Inflammatory macrophage treated with lipopolysaccharide for 1 hour (primary cell): ENCODE results near the gene SCUBE1.

Experiments
- DNase-seq, 2 donors: peaks; one replicate each; pipeline ENCODE4 v3.0.0-alpha.2; 2020 to 2022

SCUBE1 gene

DNA sequence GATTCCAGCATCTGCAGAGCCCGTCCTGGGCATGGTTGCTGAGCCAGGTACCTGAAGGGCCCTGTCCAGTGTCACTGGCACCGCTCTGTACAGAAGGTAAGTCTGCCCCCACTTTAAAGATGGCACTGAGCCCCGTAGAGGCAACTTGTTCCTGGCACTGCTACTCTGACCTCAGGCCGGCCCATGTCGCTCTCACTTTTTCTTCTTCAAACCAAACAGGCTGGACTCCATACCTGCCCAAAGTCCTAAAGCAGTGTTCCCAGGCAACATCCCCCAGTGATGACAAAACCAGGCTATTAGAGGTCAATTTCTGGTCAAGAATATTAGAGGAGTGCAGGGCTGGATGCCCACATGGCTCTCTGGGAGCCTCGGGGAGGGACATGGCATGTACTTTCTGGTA, 109.6 kb downstream of the SCUBE1 start:
- DNase-seq, result no peak

DNA sequence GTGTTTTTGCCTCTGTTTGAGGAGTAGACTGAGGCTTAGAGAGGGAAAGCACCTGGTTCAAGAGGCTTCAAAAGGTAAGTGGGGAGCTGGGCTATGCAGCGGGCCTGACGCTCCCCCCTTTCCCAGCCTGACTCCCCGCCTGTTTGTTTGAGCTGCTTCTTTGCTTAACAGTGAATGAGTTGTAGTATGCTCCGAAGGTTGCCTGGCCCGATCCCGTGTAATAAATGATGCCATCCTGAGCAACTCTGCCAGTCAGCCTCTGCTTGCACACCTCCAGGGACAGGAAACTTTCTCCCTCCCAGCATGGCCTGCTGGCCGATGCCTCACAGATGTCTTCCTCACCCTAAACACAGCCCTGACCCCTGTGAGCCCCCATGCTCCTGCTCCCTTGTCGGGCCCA, 110.7 kb downstream of the SCUBE1 start:
- DNase-seq, result no peak

DNA sequence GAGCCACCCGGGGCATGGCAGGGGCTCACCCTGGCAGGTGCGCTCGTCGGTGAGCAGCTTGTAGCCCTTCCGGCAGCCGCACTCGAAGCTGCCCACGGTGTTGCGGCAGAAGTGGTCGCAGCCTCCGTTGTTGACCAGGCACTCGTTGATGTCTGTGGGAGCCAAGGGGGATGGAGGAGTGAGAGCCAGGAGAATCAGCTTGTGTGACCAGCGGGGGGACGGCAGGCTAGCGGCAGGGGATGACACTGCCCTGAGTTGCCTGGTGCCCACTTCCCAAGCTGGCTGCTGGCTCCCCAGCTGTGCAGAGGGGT, 111.5 kb downstream of the SCUBE1 start:
- no peak for DNase-seq

DNA sequence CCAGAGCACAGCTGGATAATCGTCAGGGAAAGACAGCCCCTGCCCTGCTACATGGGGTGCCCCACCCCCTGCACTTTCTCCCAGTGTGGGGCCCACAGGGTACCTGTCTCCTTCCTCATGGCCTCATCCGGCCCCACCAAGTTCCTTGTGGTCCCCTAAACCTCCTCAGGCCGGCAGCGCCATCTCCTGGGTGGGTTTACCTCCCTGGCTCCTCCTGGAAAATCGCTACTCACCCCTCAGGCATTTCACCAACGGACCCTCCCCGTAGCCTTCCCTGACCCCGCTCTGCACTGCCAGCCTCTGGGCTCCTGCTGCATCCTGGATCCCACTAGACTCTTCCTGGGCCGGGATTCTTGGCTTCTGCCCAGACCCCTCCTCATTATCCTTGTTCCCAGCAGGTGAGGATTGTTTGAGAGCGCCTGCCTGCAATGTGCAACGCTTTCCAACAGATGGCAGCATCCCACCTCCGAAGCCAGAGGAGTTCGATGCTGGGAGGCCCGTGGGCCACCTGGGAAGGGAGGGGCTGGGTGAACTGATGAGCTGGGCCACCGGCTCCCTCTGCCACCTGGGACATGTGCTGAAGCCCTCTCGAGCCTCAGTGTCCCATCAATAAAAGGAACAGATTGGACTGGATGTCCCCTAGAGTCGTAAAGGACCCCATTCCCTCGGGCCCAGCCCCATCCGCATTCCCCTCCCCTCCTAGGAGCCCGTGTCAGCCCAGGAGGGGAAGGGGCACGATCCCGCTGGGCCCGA, 112.0 kb downstream of the SCUBE1 start:
- peak in 1 of 2 donors; percentile 68 for DNase-seq

DNA sequence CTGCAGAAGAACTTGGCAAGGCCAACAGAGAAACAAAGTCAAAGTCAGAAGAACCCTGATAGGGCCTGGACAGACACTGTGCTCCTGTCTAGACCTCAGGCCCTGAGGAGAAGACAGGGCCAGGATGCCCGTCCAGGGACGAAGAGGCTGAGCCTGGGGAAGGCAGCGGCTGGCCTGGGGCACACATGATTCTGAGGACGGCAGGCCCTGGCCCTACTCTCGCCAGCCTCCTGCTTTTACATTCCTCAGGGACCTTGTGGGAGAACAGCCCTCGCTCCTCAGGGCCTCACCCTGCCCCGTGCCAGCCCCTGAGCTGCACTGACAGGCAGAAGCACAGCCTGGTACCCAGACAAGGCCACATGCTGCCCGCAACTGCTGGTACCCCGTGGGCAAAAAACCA, 112.6 kb downstream of the SCUBE1 start:
- DNase-seq, result no peak

DNA sequence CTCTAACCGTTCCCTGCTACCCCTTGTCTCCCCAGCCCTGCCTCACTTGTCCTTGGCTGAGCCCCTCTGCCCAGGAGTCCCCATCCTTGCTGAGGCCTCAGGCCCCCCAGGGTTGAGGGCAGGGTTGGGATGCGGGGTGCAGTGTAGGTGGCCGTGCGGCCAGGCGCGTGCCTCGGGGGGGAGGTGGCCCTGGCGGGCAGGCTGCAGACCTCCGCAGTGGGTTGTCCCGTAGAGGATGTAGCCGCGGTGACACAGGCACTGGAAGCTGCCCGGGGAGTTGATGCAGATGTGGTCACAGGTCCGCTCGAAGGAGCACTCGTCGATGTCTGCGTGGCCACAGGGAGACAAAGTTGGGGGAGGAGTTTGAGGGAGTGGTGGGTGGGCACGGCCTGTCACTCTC, 114.3 kb downstream of the SCUBE1 start:
- DNase-seq, result no peak

DNA sequence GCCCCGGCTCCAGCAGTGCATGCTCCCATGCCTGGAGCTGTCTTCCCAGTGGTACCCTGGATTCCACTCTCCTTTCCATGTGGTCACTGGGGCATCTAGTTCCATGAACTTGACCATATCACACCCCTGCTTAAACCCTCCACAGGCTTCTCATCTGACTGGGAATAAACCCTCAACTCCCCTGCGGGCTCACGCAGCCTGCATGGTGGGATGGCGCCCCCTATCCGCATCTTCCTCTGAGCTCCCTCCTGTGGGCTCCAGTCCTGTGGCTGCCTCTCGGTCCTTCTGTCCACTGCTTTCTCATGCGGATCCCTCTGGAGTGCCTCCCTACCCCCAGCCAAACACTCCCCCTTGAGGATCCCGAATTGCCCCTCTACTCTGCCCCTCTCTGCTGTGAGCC, 114.8 kb downstream of the SCUBE1 start:
- peak; percentile 14 to 37 for DNase-seq

DNA sequence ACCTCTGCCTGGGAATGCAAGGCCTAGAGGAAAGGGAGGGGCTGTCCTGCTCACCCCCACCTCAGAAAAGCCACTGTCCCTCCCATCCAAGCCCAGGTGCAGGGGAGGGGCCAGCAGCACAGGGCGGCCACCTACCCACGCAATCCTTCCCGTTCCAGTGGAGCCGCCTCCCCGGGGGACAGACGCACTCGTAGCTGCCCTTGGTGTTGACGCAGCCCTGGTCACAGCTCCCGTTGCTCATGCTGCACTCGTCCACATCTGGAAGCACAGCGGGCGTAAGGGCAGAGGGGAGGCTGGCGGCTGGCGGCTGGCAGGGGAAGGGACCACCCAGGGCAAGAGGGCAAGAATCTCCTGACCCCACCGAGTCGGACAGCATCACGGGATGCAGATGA, 115.9 kb downstream of the SCUBE1 start:
- no peak for DNase-seq

DNA sequence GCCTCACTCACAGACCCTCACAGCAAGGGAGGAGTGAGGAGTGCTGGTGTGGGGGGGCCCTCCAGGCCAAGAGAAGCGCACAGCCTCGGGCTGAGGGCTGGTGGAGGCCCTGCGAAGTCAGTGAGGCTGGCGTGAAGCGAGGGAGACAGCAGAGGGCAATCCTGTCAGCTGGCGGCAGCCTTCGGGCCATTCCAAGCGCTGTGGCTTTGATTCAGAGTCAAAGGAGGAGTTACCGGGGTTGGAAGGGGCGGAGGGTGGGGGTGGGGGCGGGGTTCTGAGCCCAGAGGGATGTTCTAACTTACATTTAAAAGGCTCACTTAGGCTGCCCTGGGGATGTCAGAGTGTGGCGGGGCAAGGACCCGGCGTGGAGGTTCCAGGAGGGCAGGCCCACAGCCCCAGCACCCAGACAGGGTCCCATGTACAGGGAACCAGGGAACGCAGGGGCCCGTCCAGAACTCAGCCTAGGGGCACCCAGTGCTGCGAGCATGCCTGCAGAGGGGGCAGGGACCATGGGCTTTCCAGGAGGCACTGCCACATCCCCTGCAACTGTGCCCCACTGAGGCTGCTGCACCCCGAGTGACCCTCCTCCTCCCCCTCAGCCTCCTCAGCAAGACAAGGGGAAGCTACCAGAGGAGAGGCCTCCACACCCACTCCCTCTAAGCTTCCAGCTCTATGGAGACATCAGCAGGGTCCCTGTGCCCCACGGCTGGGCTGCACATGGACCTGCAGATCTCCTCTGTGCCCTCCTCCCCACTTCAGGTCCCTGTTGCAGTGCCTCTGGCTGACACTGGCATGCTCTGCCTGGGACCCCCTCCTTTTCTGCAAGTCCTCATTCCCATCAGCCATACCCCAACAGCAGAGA, 116.6 kb downstream of the SCUBE1 start:
- DNase-seq, result no peak

DNA sequence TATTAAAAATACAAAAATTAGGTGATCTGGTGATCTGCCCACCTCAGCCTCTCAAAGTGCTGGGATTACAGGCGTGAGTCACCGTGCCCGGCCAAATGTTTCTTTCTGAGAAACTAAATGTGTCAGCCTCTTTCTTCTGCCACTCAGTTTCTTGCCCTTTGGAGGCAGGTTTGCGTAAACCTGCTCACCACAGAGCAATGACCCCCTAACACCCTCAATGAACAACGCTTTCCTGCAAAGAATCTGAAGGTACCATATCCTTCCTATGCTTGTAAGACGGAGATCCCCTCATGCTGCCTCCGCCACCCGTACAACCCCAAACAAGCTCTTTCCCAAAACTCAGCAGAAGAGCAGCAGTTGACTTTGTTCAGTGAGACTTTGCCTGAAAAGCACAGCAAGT, 117.6 kb downstream of the SCUBE1 start:
- no peak for DNase-seq

DNA sequence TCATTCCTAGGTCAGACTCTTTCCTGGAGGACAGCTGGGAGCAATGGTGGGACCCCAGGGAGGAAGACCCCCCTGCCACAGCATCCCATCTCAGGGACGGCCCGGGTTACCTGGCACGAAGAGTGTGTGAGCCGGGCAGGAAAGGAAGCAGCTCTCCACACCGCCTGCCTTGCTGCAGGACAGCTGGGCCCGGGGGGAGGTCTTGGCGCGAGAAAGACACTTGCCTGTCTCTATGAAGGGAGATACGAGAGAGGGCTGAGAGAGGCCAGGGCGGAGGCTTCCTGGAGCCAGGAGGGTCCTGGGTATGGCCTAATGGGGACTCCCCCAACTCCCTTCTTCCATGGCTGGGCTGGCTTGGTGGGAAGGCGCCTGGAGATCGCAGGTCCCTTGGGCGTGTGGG, 120.2 kb downstream of the SCUBE1 start:
- DNase-seq, result no peak

DNA sequence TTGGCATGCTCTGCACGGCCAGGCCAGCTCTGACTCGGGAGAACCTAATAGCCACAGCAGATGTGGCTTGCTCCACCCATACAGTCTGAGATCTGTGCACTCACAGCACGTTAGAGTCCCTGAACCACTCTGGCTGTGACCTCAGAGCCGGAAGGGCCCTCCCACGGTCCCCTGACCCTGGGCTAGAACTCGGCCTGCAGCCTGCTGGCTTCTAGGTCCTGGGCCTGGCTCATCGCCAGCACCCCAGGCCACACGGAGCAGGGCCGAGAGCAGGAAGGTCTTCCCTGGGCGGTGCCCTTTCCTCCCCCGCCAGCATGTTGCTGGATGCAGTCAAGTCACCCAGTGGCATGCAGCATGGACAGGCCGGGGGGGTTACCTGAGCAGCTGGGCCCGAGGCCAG, 120.9 kb downstream of the SCUBE1 start:
- DNase-seq, result no peak

DNA sequence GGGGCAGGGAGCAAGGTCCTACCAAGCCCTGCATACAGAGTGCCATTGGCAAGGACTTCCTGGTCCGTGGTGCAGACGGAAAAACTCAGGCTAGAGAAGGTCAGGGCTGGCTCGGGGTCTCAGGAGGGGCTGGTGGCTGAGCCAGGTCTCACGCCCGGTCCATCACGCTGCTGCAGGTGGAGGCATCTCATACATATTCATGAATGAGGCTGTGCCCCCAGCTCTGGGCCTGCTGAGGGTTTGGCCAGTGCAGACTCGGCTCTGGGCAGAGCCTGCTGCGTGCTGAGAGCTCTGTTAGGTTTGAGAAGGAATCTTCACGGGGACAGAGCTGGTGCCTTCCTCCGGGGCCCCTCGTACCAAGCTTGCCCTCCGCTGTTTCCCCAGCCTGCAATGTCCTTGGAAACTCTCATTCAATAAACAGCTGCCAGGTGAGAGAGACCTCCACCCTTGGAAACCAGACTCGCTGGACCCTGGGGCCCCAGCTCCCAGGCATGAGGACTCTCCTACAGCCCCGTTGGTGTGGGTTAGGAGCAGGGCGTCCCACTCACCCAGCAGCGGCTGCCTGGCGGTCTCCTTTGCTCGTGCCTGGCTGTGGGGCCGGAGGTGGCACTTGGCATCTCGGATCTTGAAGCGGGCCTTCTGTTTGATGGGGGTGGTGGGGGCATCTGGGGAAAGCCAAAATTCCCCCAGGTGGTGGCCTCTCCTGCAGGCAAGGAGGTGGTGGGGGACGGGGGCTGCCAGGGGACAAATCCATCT, 122.4 kb downstream of the SCUBE1 start:
- no peak for DNase-seq

DNA sequence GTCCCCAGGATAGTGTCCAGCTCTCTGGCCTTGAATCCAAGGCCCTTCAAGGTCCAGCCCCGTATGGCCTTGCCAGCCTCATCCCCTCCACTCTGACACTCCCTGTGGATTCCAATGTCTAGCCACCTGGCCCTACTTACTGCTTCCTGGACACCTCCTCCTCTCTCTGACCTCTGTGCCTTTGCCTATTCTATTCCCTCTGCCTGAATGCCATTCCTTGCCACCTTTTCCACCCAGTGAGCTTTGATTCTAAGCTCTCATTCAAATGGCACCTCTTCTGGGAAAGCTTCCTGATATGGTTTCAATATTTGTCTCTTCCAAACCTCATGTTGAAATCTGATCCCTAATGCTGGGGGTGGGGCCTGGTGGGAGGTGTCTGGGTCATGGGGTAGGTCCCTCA, 124.4 kb downstream of the SCUBE1 start:
- DNase-seq, result no peak

DNA sequence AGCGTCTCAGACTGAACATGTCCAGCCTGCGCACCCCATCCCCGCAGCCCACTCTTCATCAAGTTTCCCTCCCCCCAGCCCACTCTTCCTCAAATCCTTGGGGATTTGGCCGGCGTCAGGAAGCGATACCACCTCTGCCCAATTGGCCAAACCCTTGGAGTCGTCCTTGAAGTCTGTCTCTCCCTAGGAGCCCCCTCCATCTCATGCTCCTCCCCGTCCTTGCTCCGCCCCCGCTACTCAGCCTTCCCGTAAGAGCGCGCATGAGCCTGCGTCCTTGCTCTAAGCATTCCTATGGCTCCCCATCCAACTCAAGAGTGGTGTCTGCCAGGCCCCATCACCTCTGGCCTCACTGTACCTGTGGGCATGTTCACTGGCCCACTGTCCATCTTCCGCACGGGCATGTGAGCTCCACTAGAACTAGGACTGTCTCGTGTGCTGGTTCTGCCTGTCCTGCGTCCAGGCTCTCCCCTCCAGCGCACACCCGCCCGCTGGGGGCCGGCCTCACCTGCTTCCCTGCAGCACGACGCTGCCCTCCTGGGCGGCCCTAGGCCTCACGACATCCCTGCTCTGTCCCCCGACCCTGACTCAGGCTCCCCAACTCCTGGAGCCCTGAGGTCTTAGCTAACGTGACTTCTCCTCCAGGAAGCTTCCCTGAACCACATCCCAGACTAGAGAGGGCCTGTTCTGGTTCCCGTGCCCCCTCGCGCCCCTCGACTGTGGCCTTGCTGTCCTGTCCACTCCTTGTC, 125.7 kb downstream of the SCUBE1 start:
- DNase-seq, result no peak

DNA sequence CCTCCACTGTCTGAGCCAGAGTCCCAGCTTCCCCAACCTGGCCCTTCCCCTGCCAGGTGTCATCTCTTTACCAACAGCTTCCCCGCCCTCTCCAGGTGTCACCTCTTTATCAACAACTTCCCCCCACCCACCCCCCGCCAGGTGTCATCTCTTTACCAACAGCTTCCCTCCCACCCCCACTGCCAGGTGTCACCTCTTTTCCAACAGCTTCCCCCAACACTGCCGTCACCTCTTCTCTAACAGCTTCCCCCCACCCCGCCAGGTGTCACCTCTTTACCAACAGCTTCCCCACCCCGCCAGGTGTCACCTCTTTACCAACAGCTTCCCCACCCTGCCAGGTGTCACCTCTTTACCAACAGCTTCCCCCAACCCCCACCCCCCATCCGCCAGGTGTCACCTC, 126.4 kb downstream of the SCUBE1 start:
- no peak for DNase-seq

DNA sequence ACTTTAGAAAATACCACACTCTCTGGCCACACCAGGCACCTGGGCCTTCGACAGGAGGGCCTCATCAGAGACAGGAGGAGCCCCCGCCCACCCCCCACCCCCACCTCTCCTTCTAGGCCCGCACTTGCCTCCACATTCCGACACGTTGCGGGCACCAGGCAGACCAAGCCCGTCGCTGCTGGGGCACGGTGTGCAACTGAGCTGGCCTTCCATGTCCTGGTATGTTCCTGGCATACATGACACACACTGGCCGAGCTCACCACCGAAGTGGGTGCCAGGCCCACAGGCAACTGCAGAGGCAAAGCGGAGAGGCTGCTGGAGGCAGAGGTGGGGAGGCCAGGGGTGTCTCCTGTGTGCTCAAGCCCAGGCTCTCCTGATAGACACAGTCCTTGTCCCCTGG, 129.2 kb downstream of the SCUBE1 start:
- DNase-seq, result no peak

DNA sequence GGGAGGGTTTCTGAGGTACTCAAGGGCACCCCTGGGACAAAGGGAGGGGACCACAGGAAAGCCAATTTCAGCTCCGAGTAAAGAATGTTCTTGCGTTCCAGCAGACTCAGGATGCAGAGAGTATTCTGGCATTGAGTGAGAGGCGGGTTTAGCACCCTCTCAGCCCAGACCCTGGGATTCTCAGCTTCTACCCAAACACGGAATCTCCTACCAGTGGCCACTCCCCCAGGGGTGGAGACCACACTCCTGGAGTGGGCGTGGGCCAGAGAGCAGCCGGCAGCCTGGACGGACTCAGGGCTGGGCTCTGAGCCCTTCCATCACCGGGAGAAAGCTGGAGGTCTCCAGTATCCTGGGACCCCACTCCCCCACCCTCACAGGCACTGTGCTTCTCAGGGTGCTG, 130.1 kb downstream of the SCUBE1 start:
- DNase-seq, result no peak

DNA sequence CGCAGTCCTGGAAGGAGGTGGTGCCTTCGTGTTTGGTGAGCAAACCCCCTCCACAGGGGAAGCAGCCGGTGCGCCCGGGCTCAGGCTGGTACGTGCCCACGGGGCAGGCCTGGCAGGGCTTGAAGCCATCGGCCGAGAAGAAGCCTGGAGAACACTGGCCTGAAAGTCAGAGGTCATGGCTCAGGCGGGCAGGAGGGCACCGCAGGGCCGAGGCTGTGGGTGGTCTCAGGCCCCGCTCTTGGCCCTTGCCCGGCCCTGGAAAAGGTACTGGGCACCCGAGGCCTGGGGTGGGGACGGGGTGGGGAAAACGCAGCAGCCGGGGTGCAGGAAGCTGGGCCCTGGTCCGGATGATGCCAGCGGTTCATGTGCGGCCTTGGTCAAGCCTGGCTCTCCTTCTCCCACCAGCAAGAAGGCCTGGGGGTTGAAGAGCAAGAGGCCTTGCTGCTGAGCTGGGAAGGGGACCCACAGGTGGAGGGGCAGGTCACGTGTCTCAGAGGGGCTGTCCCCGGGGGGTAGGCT, 130.7 kb downstream of the SCUBE1 start:
- DNase-seq, result no peak

DNA sequence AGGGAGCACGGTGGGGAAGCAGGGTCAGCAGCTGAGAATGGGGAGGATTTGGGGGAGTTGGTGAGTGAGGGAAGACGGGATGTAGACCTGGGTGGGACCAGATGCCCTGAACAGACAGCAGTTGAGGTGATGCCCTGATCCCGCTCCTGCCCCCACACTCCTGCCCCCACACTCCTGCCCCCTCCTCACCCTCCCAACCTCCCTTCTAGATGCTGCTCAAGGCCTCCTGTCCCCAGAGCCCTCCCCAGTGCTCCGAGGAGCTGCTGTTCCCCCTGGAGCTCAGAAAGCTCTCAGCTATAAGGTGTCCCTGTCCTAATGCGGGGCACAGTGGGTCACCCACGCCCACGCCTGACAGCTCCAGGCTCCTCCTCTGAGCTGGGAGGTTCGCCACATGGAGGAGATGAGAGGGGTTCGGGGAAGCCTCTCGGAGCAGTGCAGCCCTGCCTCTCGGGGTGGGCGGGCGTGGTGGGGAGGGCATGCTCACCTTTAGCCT, 131.2 kb downstream of the SCUBE1 start:
- no peak for DNase-seq

DNA sequence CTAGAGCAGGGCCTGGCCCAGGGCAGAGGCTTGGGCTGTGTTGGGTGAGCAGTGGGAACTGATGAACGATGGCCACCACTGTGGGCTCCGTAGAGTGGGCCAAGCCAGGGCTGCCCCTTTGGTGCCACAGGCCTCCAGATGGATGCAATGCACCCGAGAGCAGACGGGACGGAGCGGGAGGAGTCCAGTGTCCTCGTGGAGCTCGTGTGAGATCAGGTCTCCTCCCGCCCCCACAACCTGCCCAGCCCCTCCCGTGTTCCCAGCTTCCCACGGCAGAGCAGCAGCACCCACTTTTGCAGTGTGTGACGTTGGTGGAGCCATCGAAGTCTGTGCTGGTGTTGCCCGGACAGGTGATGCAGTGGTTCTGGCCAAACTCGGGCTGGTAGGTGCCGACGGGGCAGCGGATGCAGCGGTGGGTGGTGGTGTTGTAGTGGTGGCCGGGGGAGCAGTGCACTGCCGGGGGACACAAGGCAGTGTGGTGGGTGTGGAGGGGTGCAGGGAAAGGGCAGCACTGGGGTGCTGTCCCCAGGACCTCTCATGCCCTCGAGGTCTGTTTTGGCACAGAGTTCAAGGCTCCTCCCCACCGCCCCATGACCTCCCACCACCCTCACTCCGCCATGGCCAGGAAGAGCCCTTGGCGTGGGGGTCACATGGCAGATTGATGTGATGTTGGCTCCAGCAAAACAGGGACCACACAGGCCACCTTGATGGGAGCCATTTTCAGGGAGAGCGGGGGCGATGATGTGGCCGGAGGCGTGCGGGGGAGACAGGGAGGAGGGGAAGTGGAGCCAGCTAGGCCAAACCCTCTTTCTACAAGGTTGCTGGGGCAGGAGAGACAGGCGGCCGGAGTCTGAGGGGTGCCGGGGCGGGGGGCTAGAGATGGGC, 132.3 kb downstream of the SCUBE1 start:
- DNase-seq, result no peak

DNA sequence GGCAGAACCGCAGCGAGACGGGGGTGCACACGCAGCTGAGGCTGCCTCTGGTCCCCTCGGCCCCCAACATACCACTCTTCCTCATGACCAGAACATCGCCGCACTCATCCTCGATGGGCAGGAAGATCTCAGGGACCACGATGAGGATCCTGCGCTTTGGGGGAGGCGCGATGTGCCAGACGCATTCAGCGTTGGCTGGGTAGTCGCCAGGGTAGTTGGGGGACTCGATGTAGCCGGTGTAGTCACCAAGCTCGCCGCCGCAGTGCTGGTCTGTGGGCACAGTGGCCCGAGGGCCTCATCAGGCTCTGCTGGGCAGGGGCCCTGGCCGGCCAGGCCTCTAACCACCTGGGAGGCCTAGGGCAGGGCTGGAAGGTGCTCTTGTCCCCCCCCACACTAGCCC, 133.2 kb downstream of the SCUBE1 start:
- no peak for DNase-seq
